Measurements from ENCODE around the gene FCHO1.

FCHO1 gene

DNA sequence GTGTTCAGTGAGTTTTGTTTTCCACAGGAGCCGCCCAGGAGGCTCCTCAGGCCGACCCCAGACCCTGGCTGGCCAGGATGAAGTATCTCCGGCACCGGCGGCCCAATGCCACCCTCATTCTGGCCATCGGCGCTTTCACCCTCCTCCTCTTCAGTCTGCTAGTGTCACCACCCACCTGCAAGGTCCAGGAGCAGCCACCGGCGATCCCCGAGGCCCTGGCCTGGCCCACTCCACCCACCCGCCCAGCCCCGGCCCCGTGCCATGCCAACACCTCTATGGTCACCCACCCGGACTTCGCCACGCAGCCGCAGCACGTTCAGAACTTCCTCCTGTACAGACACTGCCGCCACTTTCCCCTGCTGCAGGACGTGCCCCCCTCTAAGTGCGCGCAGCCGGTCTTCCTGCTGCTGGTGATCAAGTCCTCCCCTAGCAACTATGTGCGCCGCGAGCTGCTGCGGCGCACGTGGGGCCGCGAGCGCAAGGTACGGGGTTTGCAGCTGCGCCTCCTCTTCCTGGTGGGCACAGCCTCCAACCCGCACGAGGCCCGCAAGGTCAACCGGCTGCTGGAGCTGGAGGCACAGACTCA, 56.5 kb downstream of the FCHO1 start:
- DNase-seq (ENCODE audit: low spot score) = no peak
- TF ChIP-seq, protein P1, sequence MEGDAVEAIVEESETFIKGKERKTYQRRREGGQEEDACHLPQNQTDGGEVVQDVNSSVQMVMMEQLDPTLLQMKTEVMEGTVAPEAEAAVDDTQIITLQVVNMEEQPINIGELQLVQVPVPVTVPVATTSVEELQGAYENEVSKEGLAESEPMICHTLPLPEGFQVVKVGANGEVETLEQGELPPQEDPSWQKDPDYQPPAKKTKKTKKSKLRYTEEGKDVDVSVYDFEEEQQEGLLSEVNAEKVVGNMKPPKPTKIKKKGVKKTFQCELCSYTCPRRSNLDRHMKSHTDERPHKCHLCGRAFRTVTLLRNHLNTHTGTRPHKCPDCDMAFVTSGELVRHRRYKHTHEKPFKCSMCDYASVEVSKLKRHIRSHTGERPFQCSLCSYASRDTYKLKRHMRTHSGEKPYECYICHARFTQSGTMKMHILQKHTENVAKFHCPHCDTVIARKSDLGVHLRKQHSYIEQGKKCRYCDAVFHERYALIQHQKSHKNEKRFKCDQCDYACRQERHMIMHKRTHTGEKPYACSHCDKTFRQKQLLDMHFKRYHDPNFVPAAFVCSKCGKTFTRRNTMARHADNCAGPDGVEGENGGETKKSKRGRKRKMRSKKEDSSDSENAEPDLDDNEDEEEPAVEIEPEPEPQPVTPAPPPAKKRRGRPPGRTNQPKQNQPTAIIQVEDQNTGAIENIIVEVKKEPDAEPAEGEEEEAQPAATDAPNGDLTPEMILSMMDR (IDR thresholded peaks at IDR 0.05; ENCODE audit: extremely low read depth, missing control alignments) = no peak

DNA sequence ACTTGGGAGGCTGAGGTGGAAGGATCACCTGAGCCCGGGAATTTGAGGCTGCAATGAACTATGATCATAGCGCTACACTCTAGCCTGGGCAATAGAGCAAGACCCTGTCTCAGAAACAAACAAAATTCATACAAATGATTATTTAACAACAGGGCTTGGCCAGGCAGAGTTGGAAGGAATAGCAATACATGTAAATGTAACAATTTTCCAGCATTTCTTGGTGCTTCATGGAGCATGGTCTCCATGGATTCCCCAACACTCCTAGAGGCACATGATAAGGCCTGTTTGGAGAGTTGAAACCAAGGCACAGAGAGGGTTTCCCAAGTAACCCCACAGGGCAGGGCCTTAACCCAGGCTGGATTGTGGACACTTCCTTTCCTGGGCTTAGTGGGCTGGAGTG, 59.8 kb downstream of the FCHO1 start:
- TF ChIP-seq, protein P1 (IDR thresholded peaks at IDR 0.05; ENCODE audit: extremely low read depth, missing control alignments) = no peak
- no peak for DNase-seq (ENCODE audit: low spot score)

DNA sequence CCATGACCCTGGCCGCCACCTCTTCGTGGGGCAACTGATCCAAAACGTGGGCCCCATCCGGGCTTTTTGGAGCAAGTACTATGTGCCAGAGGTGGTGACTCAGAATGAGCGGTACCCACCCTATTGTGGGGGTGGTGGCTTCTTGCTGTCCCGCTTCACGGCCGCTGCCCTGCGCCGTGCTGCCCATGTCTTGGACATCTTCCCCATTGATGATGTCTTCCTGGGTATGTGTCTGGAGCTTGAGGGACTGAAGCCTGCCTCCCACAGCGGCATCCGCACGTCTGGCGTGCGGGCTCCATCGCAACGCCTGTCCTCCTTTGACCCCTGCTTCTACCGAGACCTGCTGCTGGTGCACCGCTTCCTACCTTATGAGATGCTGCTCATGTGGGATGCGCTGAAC, 60.4 kb downstream of the FCHO1 start:
- no peak for DNase-seq (ENCODE audit: low spot score)
- TF ChIP-seq, protein P1 (IDR thresholded peaks at IDR 0.05; ENCODE audit: extremely low read depth, missing control alignments) = no peak

DNA sequence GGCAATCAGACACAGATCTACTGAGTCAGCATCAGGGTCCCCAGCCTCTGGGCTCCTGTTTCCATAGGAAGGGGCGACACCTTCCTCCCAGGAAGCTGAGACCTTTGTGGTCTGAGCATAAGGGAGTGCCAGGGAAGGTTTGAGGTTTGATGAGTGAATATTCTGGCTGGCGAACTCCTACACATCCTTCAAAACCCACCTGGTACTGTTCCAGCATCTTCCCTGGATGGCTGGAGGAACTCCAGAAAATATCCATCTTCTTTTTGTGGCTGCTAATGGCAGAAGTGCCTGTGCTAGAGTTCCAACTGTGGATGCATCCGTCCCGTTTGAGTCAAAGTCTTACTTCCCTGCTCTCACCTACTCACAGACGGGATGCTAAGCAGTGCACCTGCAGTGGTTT, 60.8 kb downstream of the FCHO1 start:
- no peak for DNase-seq (ENCODE audit: low spot score)
- TF ChIP-seq, protein P1 (IDR thresholded peaks at IDR 0.05; ENCODE audit: extremely low read depth, missing control alignments) = no peak

DNA sequence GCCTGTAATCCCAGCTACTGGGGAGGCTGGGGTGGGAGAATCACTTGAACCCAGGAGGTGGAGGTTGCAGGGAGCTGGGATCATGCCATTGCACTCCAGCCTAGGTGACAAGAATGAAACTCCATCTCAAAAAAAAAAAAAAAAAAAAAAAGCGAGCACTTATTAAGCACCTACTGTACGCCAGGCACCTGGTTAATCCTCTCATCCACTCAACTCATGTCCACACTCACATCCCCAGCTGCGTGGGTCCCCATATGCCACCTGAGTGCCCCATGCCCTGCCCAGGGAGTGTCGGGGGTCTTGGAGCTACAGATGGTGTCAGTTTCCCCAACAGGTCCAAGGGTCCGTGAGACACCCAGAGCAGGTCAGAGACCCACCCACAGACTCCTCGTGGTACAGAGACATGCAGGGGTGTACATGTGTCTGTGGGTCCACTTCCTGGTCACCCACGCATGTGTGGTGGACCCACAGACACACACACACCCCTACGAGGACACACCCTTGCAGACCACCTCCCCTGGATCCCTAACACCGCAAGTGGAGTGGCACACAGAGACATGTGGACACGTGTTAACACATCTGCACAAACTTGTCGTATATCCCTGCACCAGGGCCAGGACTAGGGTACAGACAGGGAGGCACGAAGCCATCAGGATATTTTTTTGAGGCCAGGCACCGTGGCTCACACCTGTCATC, 66.5 kb downstream of the FCHO1 start:
- TF ChIP-seq, protein P1 (IDR thresholded peaks at IDR 0.05; ENCODE audit: extremely low read depth, missing control alignments) = no peak
- no peak for DNase-seq (ENCODE audit: low spot score)

DNA sequence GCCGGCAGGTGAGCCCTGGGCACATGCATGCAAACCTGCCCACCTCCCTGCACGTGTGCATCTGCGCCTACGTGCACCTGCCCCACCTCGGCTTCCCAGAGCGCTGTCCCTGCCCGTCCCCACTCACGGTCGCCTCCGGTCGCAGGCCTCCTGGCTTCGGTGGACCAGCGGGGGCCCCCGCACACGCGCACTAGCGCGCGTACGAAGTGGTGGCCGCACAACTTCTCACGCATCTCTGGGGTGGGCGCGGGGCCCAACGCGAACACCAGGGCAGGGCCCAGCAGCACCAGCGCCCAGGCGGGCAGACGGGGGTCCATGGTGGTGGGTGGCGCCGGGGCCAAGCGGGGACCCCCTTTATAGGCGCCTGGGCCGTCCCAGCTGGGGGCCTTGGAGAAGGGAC, 69.9 kb downstream of the FCHO1 start, which contains the start of gene INSL3:
Gene INSL3 (minus strand): TSS at position 330 of the 400 bp plus-strand sequence. CDS start 13 bp downstream, at position 317.
- TF ChIP-seq, protein P1 (IDR thresholded peaks at IDR 0.05; ENCODE audit: extremely low read depth, missing control alignments) = no peak
- DNase-seq (ENCODE audit: low spot score) = no peak

DNA sequence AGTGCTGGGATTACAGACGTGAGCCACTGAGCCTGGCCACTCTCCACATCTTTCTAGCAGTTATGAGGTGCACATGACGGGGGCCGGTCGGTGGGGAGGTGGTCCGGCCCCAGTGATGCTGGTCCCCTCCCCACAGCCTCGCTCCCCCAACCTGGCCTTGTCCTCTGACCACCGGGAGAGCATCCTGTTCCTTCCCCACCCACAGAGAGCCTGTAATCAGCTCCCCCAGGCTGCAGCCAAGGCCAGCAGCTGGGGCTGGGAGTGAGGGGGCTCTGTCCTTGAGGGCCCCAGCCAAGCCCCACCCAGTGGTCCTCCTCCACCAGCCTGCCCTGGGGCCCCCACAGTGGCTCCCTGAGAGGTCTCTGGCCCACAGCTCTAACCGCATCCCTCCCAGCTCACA, 73.1 kb downstream of the FCHO1 start:
- DNase-seq (ENCODE audit: low spot score) = no peak
- TF ChIP-seq, protein P1 (IDR thresholded peaks at IDR 0.05; ENCODE audit: extremely low read depth, missing control alignments) = no peak

Measured in GM20000 (cell line).